NCI-H2227 (cell line): ENCODE data around the gene MYOC.
"Not testable (repeated sequence)": the region's sequence is repeated elsewhere in the genome, so short reads cannot be mapped to it uniquely, and the experiment has no call there.

Experiments used
- DNase-seq: peaks from one replicate; lab custom pipeline; 2025; ENCODE audit not compliant: unreplicated experiment; lab: John Stamatoyannopoulos, UW

The MYOC gene

GRCh38 chr1:171654201-171654941 lies 1.9 kb upstream of the MYOC start:
- DNase-seq, result no peak

GRCh38 chr1:171653796-171654195 lies 1.3 kb upstream of the MYOC start:
- no peak for DNase-seq

- no peak for DNase-seq
Measured at GRCh38 chr1:171646249-171646560, 6.3 kb downstream of the MYOC start.

GRCh38 chr1:171645553-171646248 lies 6.8 kb downstream of the MYOC start:
- DNase-seq, result no peak

- DNase-seq, result peak; percentile 93
Measured at GRCh38 chr1:171644805-171645483, 7.5 kb downstream of the MYOC start.

GRCh38 chr1:171643156-171643555 lies 9.3 kb downstream of the MYOC start:
- no peak for DNase-seq

- no peak for DNase-seq
Measured at GRCh38 chr1:171642197-171642596, 10.3 kb downstream of the MYOC start.

- DNase-seq, result no peak
Measured at GRCh38 chr1:171641076-171641864, 11.2 kb downstream of the MYOC start.

GRCh38 chr1:171640225-171640624 lies 12.3 kb downstream of the MYOC start:
- no peak for DNase-seq

GRCh38 chr1:171637928-171638576 lies 14.4 kb downstream of the MYOC start:
- no peak for DNase-seq

- DNase-seq, result no peak
Measured at GRCh38 chr1:171636141-171636540, 16.3 kb downstream of the MYOC start.

- no peak for DNase-seq
Measured at GRCh38 chr1:171635661-171636060, 16.8 kb downstream of the MYOC start.

GRCh38 chr1:171628225-171628624 lies 24.3 kb downstream of the MYOC start:
- no peak for DNase-seq

GRCh38 chr1:171627020-171627419 lies 25.5 kb downstream of the MYOC start:
- no peak for DNase-seq

GRCh38 chr1:171625225-171625624 lies 27.3 kb downstream of the MYOC start:
- no peak for DNase-seq

GRCh38 chr1:171623651-171624331 lies 28.7 kb downstream of the MYOC start:
- no peak for DNase-seq

- DNase-seq, result peak; percentile 9
Measured at GRCh38 chr1:171622152-171622462, 30.4 kb downstream of the MYOC start, which contains the start of gene MYOCOS. Gene MYOCOS, plus strand, starts transcription at chr1:171622243. Its CDS starts 1,641 bp downstream, at chr1:171623884.

- no peak for DNase-seq
Measured at GRCh38 chr1:171616586-171616985, 35.9 kb downstream of the MYOC start.

GRCh38 chr1:171615122-171615906 lies 37.2 kb downstream of the MYOC start:
- DNase-seq, result not testable (repeated sequence)

- no peak for DNase-seq
Measured at GRCh38 chr1:171613282-171613681, 39.2 kb downstream of the MYOC start.
